IPS-NIHi7 (cell line): ENCODE results near the gene CSRNP2.
"Not testable (repeated sequence)": the region's sequence is repeated elsewhere in the genome, so short reads cannot be mapped to it uniquely, and the experiment has no call there.

Experiments used
- DNase-seq: peaks from one replicate; pipeline ENCODE4 v3.0.0; 2012; ENCODE audit warnings: mixed read lengths; ENCODE audit errors: extremely low spot score

CSRNP2 gene

DNA sequence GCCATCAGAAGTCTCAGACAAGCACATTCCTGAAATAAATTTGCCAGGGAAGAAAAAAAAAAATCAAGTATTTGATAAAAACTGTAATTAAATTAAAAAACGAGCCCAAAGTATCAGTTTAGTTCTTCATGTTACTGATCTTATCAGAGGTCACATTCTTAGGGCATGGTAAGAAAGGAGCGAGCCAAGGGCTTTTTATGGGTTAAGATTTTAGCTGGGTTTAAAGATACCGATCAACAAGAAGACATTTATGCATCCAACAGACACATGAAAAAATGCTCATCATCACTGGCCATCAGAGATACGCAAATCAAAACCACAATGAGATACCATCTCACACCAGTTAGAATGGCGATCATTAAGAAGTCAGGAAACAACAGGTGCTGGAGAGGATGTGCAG, 5.0 kb downstream of the CSRNP2 start:
- DNase-seq, result not testable (repeated sequence)

DNA sequence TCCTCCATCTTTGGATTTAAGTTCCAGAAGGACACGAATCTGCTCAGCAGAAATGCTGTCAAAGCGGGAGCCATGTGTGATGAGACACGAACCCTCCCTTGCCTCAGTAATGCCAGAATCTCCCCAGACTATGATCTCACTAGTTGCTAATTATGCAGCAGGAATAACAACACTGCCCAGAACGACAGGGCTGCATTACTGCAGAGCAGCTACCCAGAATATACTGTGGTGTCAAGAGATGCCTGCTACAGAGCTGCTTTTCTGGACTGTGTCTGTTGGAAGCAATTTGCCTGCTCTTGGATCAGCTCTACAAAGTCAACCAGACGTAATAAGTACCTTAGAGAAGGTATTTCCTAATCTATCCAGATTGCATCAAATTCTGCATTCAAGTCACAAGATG, 5.5 kb downstream of the CSRNP2 start:
- DNase-seq, result no peak

DNA sequence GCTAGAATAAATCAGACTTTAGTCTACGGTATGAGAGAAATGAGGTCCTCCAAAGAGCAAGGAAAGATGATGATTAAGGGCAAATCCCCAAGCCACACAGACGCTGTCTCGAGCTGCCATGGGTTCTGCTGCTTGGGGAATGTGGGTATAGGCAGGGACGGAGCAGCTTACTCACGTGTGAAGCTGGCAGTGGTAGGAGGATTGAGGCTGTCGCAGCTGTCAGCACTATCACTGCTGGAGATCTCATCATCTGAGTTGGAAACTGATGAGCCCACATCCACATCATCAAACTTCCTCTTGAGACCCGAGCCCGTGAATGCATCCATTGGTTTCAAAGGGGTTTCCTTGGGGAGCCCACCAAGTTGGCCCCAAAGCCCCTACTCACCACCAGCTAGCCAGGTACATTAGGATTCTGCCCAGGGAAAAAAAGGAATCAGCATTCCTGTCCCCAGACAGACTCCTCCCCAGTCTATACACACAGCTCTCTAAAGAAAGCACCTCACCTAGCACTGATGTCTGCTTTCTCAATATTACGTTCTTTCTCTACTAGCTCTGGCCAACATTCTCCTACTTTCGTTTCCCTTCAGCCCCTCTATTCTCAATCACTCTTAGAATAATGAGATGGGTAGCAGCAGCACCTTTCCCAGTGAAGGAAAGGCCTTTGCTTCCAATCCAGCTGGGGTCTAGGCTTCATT, 7.0 kb downstream of the CSRNP2 start:
- no peak for DNase-seq

DNA sequence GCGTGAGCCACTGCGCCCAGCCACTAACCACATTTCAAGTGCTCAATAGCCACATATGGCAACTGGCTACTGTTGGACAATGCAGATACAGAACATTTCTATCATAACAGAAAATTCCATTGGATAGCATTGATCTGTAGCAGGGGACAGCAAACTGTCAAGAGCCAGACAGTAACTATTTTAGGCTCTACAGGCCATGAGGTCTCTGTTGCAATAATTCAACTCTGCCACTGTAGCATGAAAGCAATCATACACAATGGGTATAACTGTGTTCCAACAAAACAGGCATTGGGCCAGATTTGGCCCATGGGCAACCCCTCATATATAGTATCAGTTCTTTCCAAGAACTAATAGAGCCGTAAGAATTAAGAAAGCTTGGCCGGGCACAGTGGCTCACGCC, 8.0 kb downstream of the CSRNP2 start:
- DNase-seq, result no peak

GRCh38 chr12:51071663-51072062, 11.7 kb downstream of the CSRNP2 start:
- no peak for DNase-seq

DNA sequence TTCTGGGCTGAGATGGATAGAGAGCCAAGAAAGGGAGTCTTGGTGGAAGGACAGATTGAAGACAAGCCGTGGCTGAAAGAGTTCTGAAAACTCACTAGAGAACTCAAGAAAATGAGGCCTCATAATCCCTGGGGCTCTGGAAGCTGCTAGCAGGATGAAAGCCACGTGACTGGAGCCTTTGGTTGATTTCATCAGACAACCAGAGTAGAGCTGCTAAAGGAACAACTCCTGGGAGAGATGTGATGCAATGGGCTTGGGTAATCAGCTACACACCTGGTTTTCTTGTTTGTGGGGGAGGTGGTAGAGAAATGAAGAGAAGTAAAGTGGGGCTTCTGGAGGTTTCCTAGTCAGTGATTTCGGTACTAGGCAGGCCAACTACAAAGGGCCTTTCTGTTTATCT, 13.4 kb downstream of the CSRNP2 start:
- DNase-seq, result no peak

GRCh38 chr12:51067771-51068170, 15.6 kb downstream of the CSRNP2 start:
- no peak for DNase-seq

- no peak for DNase-seq
Measured at GRCh38 chr12:51067229-51067628, 16.2 kb downstream of the CSRNP2 start.

- DNase-seq, result no peak
Measured at GRCh38 chr12:51065530-51065929, 17.9 kb downstream of the CSRNP2 start.

GRCh38 chr12:51062631-51063397, 20.6 kb downstream of the CSRNP2 start:
- no peak for DNase-seq

DNA sequence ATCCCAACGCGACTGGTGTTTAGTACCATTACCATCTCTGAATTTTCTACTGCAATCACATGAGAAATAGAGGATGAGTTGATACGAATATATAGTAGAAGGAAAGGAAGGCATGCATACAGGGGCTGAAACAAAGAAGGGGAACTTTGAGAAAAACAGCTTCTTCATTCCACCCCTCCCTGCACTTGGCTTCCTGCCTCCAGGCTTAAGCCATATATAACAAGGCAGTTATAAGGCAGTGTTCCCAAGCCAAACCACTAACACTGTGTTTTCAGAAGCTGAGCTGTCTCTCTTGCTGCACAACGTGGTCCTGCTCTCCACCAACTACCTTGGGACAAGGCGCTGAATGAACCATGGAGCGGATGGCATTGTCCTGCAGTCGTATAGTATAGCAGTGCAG, 24.3 kb downstream of the CSRNP2 start:
- DNase-seq, result no peak

DNA sequence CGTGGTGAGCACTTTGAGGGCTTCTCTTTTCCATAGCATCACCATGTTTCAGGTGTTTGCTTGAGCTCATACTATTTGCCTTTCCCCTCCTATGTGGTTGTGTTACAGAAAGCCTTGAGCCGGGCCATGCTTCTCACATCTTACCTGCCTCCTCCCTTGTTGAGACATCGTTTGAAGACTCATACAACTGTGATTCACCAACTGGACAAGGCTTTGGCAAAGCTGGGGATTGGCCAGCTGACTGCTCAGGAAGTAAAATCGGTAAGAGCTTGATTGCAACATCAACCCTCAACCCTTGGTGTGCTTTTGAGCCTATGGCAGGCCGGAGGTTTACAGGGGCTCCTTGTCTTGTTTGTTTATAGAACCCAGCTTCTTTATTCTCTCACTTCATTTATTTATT, 27.2 kb downstream of the CSRNP2 start:
- no peak for DNase-seq

DNA sequence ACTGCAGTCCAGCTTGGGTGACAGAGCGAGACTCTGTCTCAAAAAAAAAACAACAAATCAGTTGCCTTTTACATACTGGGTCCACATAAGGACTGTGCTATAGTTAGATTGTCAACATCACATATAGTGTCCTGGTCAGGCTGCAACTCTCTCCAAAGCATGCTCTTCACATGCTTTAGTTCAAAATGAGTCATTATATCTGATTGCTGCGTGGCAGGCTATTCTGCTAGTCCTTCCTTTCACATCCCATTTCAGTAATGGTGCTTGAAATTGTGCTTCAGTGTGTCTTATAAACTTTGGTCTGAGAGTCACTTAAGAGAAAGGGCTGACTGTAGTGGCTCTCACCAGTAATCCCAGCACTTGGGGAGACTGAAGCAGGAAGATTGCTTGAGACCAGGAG, 28.3 kb downstream of the CSRNP2 start:
- no peak for DNase-seq

DNA sequence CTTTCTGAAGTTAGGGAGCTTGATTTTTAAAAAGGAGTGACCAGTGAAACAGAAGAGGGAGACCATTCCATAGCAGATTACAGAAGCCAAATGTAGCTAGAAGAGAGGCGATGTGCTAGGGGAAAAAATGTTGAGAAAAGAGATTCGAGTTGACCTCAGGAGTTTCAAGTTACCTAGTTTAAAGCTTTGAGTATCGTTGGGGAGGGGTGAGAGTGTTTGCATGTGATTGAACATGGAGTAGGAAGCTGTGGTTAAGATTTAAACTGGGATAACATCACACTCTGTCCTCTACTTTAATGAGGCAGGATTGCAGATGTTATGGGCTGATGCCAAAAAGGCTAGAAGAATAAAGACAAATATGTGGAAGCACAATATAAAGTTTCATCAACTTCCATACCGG, 31.6 kb downstream of the CSRNP2 start:
- DNase-seq, result no peak

- no peak for DNase-seq
Measured at GRCh38 chr12:51049525-51049924, 33.9 kb downstream of the CSRNP2 start.

DNA sequence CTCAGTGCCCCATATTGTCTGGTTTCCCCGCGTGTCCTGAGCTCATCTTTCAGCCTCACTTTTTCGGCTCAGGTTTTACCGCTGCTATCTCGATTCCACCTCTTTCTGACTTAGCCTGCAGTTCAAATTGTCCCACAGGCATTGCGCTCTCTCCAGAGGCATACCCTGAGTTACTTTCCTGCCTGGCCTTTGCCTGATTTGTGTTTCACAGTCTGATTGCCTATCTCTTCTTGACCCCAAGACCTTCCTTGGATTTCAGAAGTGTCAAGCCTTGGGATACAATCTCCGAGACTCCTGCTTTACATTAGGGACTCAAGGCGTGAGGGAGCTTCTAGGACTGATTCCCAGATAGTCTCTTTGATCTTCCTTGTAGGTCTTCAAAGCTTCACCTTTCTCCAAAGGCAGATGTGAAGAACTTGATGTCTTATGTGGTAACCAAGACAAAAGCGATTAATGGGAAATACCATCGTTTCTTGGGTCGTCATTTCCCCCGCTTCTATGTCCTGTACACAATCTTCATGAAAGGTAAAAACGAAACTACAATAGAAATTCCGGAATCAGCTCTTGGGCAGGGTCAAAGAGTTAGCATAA, 34.6 kb downstream of the CSRNP2 start:
- no peak for DNase-seq

DNA sequence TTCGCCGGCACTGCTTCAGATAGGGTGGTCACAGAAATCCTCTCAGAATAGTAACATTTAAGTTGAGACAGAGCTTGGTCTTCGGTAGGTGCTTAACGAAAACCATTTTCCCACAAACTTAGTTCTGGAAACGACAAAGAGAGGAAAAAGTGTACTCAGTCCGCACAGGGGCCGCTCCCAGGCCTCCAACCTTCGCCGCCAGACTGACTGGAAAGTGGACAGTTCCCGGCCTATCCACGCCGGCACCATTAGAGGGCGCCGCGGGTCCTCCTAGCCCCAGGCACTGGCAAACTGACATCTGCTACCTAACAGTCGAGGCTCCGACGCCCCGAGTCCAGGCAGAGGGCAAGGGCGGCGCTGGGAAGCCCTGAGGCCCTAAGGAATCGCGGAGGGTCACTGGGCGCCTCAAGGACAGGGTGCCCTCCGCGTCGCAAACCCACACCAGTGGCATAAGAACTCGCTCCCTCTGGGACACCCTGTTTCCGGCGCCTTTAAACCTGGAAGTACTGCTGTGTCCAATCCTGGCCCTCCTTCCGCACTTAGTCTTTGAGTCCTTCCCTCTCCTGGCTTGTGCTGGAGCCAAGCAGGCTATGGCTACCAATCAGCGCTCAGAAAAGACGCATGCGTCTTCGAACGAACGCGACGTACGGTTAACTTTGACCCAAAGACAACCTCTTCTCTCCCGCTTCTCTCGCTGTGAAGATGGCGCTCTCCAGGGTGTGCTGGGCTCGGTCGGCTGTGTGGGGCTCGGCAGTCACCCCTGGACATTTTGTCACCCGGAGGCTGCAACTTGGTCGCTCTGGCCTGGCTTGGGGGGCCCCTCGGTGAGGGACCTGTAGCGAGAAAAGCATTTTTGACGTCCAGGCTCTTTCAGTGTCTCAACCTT, 35.5 kb downstream of the CSRNP2 start, which contains the start of gene LETMD1:
LETMD1 (plus strand) TSS at position 673 of the 886 bp plus-strand sequence; CDS start at position 703, 30 bp downstream.
- DNase-seq, result peak; percentile 95

DNA sequence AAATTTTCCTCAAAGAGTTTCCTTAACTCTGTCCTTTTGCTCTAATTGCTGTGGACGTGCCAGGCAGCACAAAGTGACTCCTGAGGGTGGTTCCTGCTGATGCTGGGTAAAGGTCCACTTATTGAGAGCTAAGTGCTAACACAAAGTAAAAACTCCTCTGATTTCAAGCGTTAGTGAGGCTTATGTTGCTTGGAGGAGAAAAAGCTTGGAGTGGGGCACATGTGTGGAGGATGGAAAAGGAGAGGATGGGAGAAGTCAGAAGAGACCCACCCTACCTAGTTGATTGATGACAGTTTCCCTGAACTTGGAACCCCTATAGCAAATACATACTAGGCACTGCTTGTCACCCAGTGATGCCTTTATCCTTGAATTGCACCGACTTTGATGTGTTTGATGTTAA, 47.1 kb downstream of the CSRNP2 start:
- no peak for DNase-seq

GRCh38 chr12:51033457-51034089, 49.8 kb downstream of the CSRNP2 start:
- DNase-seq, result no peak

DNA sequence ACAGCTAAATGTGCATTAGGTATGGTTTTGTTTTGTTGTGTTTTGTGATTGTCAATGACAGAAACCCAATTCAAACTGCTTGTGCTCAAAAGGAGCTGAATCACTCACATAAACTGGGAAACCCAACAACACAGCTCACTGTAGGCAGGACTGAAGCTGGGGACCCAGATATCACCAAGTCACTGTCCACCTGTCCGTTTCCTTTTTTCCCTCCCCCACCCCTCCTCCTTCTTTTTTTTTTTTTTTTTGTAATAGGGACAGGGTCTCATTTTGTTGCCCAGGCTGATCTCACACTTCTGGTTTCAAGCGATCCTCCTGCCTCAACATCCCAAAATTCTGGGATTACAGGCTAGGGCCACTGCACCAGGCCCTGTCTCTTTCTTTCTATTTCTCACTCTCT, 50.3 kb downstream of the CSRNP2 start:
- no peak for DNase-seq

GRCh38 chr12:51028813-51029150, 54.6 kb downstream of the CSRNP2 start:
- no peak for DNase-seq
